ENCODE data around the gene CMTM4. TPM values are rescaled to one million over a fixed set of nuclear protein-coding genes. Genes with fewer than 3 reads are reported as not detected.

The CMTM4 gene
- total RNA-seq, 6 experiments from 2014 or later: 5.1 to 14.8 (median 8.0) TPM

DNA sequence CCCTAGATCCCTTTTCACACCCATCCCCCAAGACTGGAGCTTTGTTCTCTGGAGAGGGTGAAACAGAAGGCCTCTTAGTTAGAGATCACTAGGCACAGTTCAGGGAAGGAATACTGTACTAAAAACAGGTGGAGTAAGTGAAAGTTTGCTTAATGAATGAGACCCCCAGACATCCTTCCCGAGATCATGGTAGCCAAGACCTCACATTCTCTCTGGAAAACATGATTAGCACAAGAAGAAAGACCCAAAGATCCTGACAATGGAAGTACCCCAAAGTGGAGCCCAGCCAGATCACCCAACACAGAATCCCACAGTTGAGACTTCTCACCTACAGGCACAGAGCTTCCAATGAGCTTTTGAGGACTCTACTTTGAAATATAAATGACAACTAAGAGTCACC is 3.4 kb upstream of the CMTM4 start:
- Histone ChIP-seq H3K27ac (no peak overlapping the region), H3K4me3 (no peak overlapping the region), H3K4me1 (peaks cover 0 to 10% (median 2%) of the 10 kb centered on the region in 4 donors), H3K36me3 (no peaks in the 10 kb centered on the region), H3K27me3 (no peaks in the 10 kb centered on the region), H3K9me3 (no peaks in the 10 kb centered on the region)
- intact Hi-C loops (cut with DNase I): no loop called here
- ATAC-seq (no peak), DNase-seq (no peak)
- no peak for TF ChIP-seq POLR2A (IDR thresholded peaks at IDR 0.05)
- TF ChIP-seq, protein P1, sequence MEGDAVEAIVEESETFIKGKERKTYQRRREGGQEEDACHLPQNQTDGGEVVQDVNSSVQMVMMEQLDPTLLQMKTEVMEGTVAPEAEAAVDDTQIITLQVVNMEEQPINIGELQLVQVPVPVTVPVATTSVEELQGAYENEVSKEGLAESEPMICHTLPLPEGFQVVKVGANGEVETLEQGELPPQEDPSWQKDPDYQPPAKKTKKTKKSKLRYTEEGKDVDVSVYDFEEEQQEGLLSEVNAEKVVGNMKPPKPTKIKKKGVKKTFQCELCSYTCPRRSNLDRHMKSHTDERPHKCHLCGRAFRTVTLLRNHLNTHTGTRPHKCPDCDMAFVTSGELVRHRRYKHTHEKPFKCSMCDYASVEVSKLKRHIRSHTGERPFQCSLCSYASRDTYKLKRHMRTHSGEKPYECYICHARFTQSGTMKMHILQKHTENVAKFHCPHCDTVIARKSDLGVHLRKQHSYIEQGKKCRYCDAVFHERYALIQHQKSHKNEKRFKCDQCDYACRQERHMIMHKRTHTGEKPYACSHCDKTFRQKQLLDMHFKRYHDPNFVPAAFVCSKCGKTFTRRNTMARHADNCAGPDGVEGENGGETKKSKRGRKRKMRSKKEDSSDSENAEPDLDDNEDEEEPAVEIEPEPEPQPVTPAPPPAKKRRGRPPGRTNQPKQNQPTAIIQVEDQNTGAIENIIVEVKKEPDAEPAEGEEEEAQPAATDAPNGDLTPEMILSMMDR (IDR thresholded peaks at IDR 0.05): no peak
- WGBS (ENCODE audit: insufficient coverage, low coverage, low lambda C conversion rate, missing lambda C conversion rate): 40% methylated on average over 1 of the region's 1 CpG

DNA sequence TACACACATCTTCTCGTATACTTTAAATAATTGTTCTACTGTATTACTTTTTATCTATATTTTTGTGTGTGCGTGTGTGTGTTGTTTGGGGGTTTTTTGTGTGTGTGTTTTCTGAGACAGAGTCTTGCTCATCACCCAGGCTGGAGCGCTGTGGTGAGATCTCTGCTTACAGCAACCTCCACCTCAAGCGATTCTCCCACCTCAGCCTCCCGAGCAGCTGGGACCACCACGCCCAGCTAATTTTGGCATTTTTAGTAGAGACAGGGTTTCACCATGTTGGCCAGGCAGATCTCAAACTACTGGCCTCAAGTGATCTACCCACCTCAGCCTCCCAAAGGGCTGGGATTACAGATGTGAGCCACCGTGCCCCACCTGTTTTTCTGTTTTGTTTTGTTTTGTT is 1.5 kb upstream of the CMTM4 start:
- Histone ChIP-seq H3K9me3 (no peaks in the 10 kb centered on the region), H3K27ac (no peak overlapping the region), H3K36me3 (no peaks in the 10 kb centered on the region), H3K27me3 (no peaks in the 10 kb centered on the region), H3K4me1 (peaks cover 0 to 8% (median 3%) of the 10 kb centered on the region in 4 donors), H3K4me3 (no peak overlapping the region)
- WGBS (ENCODE audit: insufficient coverage, low coverage, low lambda C conversion rate, missing lambda C conversion rate): 75% methylated on average over 6 of the region's 7 CpGs
- DNase-seq: peak in 1 of 3 donors; percentile 16
- TF ChIP-seq POLR2A (IDR thresholded peaks at IDR 0.05): no peak
- TF ChIP-seq, protein P1 (IDR thresholded peaks at IDR 0.05): no peak
- no peak for ATAC-seq
- intact Hi-C loops (cut with DNase I): no loop called here

DNA sequence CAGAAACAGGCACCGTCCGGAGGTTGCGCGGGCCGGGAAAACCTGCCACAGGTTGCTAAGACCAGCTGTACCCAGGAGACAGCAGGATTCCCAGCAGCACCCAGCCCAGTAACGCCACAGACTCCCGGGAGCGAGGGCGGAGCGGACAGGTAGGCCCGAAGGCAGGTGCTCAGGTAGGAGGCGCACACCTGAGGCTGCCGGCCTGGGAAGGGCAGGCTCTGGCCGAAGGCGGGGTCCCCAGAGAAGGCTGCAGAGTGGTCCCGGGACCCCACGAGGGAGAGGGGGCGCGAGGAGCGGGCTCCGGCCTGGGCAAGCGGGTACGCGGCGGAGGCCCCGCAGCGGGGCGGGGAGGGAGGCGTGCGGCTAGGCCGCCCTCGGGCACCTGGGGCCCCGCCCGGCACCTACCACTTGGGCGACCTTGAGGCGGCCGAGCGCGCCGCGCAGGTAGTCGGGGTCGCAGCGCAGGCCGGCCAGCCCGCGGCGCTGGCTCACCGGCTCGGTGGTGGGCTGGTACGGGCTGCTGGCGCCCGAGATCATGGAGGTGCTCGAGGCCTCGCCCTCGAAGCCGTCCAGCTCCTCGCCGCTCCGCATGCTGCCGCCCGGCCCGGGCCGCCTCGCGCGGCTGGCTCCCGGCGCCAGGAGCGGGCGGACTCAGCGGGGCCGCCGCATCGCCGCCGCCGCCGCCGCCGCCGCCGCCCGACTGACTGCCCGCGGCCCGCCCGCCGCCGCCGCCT is 441 bp downstream of the CMTM4 start:
- ATAC-seq (peak; percentile 3 to 41 (median 30)), DNase-seq (peak; percentile 47 to 63 (median 54))
- Histone ChIP-seq H3K9me3 (no peaks in the 10 kb centered on the region), H3K4me1 (peaks cover 0 to 8% (median 2%) of the 10 kb centered on the region in 4 donors), H3K4me3 (peak overlapping the region; percentile 60 to 72 (median 62)), H3K27me3 (no peaks in the 10 kb centered on the region), H3K36me3 (no peaks in the 10 kb centered on the region), H3K27ac (peak overlapping the region in 2 of 3 donors; percentile 50 to 62)
- intact Hi-C loops (cut with DNase I): no loop called here
- WGBS (ENCODE audit: insufficient coverage, low coverage, low lambda C conversion rate, missing lambda C conversion rate): 5% methylated on average over 4 of the region's 91 CpGs
- no peak for TF ChIP-seq POLR2A (IDR thresholded peaks at IDR 0.05)
- TF ChIP-seq, protein P1 (IDR thresholded peaks at IDR 0.05): no peak

DNA sequence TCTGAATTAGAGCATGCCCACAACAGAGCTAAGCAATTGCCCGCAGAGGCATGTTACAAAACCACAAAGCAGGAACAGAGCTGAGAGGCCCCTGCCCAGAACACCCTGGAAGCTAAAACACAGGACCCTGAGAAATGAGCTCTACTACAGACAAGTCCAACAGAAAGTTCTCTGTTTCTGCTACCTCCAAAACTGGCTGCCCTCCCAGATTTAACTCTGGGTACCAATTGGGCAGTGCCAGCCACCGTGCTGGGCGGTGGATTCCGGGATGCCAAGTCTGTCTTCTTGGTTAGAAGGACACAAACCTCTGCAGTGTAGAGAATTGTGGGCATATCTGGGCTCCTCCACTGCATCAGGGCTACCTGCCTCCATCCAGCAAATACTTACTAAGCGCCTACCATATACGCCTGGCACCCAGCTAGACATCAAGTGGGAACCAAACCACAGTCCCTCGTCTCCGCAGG is 1.0 kb downstream of the CMTM4 start:
- no peak for TF ChIP-seq POLR2A (IDR thresholded peaks at IDR 0.05)
- TF ChIP-seq, protein P1 (IDR thresholded peaks at IDR 0.05): no peak
- Histone ChIP-seq H3K27me3 (no peaks in the 10 kb centered on the region), H3K36me3 (no peaks in the 10 kb centered on the region), H3K27ac (peak overlapping the region in 1 of 3 donors; percentile 50), H3K4me3 (peak overlapping the region; percentile 60 to 72 (median 62)), H3K4me1 (peaks cover 0 to 13% (median 5%) of the 10 kb centered on the region in 4 donors), H3K9me3 (no peaks in the 10 kb centered on the region)
- 42% methylated on average over 3 of the region's 8 CpGs for WGBS (ENCODE audit: insufficient coverage, low coverage, low lambda C conversion rate, missing lambda C conversion rate)
- intact Hi-C loops (cut with DNase I): no loop called here
- no peak for DNase-seq
- ATAC-seq: no peak
